Measurements from ENCODE around the gene DNMT3A.

Gene DNMT3A

GRCh38 chr2:25303633-25304236 lies 38.0 kb downstream of the DNMT3A start:
- DNase-seq: peak; percentile 93 to 97

DNA sequence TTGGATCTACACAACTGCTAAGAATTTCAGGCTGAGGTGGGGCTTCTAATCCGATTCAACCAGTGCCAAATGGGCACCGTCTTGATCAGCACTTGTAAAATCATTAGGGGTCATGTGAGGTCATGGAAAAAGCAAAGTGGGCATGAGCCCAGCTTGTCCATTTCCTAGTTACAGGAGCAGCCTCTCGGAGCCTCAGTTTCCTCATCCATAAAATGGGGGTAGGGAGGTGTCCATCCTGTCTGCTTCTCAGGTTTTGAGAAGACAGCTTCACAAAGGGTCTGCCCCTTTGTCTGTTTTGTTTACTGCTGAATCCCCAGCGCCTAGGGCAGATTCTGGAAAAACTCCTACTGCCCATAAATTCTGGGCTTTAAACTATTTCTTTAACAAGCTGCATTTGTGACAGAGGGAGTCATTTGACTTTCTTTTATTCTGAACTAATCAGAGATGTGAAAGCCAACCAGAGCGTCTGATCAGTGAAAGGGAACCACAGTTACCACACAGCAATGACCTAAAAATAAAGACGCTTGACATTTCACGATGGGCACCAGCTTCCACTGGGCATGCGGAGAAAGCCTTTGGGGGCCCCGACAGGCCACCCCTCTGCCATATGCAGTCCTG lies 38.9 kb downstream of the DNMT3A start:
- DNase-seq: no peak

DNA sequence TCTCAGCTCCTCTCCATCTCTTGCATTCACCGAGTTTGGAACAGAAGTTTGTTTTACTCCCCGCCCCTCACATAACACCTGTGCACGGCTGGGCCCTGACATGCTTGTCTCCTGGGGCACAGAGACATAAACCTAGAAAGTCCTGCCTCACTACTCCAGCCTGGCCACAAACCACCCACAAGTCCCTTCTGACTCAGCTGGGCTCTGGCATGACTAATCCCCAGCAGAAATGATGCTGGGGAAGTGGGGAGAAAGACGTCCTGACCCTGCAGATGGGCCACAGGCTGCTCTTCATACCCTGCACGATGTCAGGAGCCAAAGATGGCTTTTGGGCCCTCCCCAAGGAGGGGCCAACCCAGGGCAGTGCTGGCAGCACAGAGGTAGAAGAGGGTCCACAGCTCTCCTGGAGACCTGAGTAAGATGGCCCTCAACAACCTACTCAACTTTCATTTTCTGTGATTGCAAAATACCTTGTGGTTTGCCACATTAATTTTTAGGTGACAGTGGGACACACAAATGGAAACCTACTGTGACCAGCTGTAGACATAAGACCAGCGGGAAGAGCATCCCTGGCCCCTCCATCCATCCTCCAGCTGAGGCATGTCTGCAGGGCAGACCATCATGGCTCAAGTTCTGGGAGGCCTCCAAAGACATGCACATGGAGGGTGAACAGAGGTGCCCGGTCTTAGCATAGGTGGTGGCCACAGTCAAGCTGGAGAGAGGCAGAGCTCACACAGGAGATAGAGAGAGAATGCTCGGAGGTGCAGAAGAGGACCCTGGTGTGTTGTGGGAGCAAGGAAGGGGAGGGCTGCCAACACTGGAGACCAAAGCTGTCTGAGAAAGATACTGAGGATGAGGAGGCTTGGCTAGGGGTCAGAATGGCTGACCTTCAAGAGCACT lies 40.0 kb downstream of the DNMT3A start:
- DNase-seq: no peak

GRCh38 chr2:25300001-25300400 lies 41.7 kb downstream of the DNMT3A start:
- no peak for DNase-seq

GRCh38 chr2:25298776-25299431 lies 42.8 kb downstream of the DNMT3A start:
- DNase-seq: no peak

- DNase-seq: no peak
Measured at GRCh38 chr2:25297738-25298137, 44.0 kb downstream of the DNMT3A start.

DNA sequence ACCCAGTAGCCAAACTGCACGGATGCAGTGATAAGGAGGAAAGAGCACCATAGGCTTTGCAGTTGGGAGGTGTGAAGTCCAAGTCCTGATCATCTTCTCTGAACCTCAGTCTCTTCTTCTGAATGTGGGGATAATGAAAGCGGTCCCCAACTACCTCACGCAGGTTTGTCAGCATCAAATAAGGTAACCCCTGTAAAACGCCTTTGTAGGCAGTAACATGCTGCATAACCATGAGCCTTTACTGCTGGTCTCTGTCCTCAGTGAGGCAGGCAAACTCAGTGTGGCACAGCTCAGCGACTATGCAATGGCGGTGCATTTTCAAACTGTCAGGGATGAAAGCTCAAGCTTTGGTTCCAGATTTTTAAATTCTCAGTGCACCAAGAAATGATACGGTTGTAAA lies 46.1 kb downstream of the DNMT3A start:
- DNase-seq: no peak

- no peak for DNase-seq
Measured at GRCh38 chr2:25294573-25295462, 46.9 kb downstream of the DNMT3A start.

DNA sequence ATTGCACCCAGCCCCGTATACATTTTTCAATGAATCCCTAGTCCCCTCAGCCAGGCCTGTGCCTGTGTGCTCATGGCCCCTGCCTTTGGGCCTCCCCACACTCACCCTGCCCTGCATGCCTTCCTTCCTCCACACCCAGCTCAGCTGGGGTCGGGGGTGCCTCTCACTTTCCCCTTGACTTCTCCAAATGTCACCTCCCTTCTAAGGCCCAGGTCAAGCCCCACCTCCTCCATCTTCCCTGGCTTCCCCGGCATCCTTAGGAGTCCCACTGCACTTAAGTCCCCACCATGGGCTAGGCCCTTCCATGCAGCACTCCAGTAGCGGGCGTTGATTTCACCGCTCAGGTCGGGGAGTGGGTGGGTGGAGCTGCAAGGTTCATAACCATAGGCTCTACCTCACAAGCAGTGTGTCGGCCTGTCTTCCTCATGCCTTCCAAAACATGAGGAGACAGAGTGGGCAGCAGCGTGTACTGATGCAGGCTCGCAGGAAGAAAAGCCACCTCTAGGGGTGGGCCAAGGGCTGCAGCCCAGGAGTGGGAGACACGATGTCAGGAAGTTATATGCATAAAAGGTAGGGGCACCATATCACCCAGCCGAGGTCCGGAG lies 47.7 kb downstream of the DNMT3A start:
- no peak for DNase-seq

DNA sequence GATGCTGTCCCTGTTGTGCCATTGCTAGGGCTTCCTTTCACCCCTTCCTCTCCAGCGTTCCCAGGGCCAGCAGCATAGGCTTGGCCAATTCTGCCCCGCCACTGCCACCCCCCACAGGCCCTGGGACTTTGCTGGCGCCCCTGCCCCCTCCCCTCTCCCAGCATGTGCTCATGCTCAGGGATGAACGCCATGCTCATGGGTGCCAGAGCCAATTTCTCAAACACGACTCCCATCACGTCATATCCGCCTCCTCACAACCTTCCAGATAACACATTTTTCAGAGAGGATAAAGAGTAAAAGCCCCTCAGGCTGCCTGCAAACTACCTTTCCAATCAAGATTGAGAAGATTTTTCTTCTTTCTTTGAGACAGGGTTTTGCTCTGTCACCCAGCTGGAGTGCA lies 48.6 kb downstream of the DNMT3A start:
- no peak for DNase-seq

GRCh38 chr2:25292408-25292807 lies 49.3 kb downstream of the DNMT3A start:
- DNase-seq: no peak

- DNase-seq: no peak
Measured at GRCh38 chr2:25290811-25291495, 50.8 kb downstream of the DNMT3A start.

DNA sequence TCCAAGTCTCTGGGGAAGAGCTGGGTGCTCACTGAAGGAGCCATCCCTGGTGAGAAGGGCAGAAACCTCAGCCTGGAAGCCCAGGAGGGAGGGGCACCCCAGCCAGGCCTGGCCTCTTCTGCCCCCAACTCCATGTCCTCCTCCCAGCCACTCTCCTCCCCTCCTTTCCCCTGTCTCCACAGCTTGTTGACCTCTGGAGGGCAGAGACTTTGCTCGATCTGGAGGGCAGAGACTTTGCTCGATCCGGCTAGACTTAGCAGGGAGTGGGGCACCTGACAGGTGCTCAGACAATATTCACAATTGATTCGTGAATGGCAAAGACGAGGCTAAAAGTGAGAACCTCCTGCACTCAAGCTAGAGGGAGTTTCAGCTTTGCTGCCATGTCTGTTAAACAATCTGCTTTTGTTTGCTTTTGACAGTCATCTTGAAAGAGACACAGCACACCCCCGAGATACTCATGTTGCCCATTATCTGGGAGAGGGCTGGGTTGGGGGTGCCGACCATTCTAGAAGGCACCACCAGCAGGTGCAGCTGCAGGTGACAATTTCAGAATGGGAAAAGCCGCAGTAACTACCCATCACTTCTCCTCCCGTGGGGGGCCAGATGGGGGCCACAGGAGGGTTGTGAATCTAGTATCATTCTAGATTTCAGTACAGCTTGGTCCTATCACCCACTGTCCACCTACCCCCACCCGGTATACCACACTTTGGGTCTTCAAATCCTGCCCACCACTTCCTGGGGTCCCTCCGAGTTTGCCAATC lies 54.8 kb downstream of the DNMT3A start:
- DNase-seq: no peak

DNA sequence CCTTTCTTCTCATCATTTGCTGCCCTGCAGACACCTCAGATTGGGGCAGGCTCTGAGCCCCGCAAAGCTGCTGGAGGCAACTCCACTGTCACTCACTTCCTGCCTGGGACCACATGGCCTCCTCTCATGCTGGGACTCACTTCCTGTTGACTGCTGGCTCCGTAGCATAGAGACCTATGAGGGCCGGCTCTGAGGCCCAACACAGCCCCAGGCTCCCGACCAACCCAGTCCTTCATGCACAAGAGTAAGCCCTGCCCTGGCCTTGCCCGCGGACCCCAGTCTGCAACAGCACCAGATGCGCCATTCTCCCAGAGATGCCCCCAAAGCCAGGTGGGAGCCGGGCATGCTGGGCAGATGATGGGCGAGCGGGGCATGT lies 55.7 kb downstream of the DNMT3A start:
- no peak for DNase-seq

DNA sequence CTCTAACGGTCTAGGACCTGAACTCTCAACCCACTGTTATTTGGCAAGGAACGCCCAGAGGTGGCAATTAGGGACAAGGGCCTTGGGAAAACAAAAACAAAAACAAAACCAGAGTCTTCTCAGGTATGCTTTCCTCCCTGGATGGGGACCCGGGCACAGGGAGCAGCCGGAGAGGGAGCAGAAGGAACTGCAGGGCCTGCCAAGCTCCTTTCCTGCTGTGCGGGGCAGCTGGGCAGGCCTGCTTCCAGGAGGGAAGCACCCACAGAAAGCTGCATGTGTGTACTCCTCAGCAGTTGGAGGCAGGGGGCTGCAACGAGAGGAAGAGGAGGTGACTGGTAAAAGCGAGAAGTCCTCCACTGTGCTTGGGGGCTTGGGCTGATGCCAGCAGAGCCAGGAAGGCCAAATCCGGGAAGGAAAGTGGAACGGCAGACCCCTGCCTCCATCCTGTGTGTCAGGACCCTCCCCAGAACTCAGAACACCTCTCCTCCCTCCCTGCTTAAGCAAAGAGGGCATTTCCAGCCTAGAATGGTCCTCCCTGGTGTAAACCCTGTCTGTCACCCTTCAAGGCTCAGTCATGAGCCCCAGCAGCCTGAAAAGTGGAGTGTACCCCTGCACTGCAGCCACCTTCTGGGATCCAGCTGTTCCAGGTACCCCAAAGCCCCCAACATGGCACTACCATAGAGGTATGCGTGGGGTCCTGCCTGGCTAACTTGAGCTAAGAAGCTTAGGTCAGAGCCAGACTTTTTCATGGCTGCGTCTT lies 56.3 kb downstream of the DNMT3A start:
- no peak for DNase-seq

DNA sequence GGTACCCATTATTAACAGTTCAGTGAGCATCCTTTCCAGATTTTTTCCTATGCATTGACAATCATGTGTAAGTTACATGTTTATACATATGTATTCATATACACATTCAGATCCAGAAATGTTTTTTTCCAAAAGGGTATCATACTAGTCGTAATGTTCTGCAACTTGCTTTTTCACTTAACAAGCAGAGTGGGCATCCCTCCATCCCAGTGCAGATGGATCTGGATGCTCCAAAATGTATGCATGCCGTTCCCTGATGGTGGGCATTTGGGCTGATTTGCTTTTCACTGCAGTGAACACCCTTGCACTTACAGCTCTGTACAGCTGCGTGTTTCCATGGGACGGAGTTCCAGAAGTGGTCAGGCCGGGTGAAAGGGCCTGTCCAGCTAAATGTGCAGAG lies 57.0 kb downstream of the DNMT3A start:
- DNase-seq: no peak

DNA sequence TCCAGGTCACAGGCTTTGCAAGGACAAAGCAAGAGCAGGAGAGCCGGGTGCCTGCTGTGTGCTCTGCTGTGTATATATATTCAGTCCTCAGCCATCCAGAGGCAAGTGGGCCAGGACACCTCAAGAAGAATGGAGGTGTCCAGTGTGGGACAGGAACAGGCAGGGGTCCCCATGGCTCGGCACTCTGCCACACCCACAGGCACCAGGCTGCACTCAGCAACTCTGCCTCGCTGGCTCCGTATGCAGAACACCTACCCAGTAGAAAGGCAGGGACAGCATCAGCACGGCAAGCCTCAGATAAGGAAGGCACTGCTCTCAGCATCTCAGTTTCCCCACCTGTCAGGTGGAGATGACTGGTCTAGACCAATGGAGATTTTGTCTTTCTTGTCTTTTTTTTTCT lies 57.8 kb downstream of the DNMT3A start:
- no peak for DNase-seq

GRCh38 chr2:25281941-25282340 lies 59.8 kb downstream of the DNMT3A start:
- no peak for DNase-seq

GRCh38 chr2:25281522-25281921 lies 60.2 kb downstream of the DNMT3A start:
- DNase-seq: no peak
